Stimulated activated CD4-positive, alpha-beta T cell treated with anti-CD3 and anti-CD28 coated beads, TNF-alpha, amount 100 ng/mL, for 24 hours (primary cell): ENCODE results near the gene HHEX.

Experiments used
- DNase-seq, 3 experiments: peaks; one replicate each; pipeline ENCODE4 v3.0.0-alpha.2; 2020; ENCODE audit warnings: low read depth in 3 of 3

HHEX gene

GRCh38 chr10:92692697-92693533, 3.2 kb downstream of the HHEX start:
- DNase-seq, result no peak

- DNase-seq, result no peak
Measured at GRCh38 chr10:92693534-92693893, 3.8 kb downstream of the HHEX start.

GRCh38 chr10:92695679-92696605, 6.2 kb downstream of the HHEX start:
- no peak for DNase-seq

- no peak for DNase-seq
Measured at GRCh38 chr10:92696606-92697383, 7.0 kb downstream of the HHEX start.

GRCh38 chr10:92697663-92698511, 8.1 kb downstream of the HHEX start:
- no peak for DNase-seq

GRCh38 chr10:92699193-92699517, 9.4 kb downstream of the HHEX start:
- DNase-seq, result no peak

GRCh38 chr10:92699518-92700381, 10.0 kb downstream of the HHEX start:
- no peak for DNase-seq

GRCh38 chr10:92702301-92702916, 12.7 kb downstream of the HHEX start:
- no peak for DNase-seq

GRCh38 chr10:92712016-92712889, 22.5 kb downstream of the HHEX start:
- no peak for DNase-seq

GRCh38 chr10:92714152-92714845, 24.5 kb downstream of the HHEX start:
- no peak for DNase-seq

GRCh38 chr10:92714872-92715271, 25.1 kb downstream of the HHEX start:
- no peak for DNase-seq

- no peak for DNase-seq
Measured at GRCh38 chr10:92719991-92720830, 30.5 kb downstream of the HHEX start.

- DNase-seq, result no peak
Measured at GRCh38 chr10:92720831-92721165, 31.0 kb downstream of the HHEX start.

- no peak for DNase-seq
Measured at GRCh38 chr10:92722349-92722748, 32.6 kb downstream of the HHEX start.

- DNase-seq, result no peak
Measured at GRCh38 chr10:92727141-92727540, 37.4 kb downstream of the HHEX start.

- no peak for DNase-seq
Measured at GRCh38 chr10:92727550-92727949, 37.8 kb downstream of the HHEX start.

- no peak for DNase-seq
Measured at GRCh38 chr10:92729886-92730285, 40.1 kb downstream of the HHEX start.
